Hepatocyte (in vitro differentiated cells): ENCODE results near the gene DSCAM. TPM values are rescaled to one million over a fixed set of nuclear protein-coding genes. Genes with fewer than 3 reads are reported as not detected.
A peak's percentile ranks its signal among the peaks of the same experiment; 100 is the strongest.

Experiments used
- DNase-seq: peaks from one replicate; pipeline ENCODE4 v3.0.0-alpha.2; 2016; ENCODE audit warnings: low spot score
- H2AFZ ChIP-seq: fragments of 200-600 bp; sonication (generic); 2 replicates; pipeline ENCODE4 v1.6.0; 2016; ENCODE audit warnings: antibody characterized with exemption, mild to moderate bottlenecking
- H3K27ac ChIP-seq: fragments of 200-600 bp; sonication (generic); 2 replicates; pipeline ENCODE4 v1.5.1; 2016; ENCODE audit warnings: mild to moderate bottlenecking
- H3K27me3 ChIP-seq: fragments of 200-600 bp; sonication (generic); 2 replicates; pipeline ENCODE4 v1.6.1; 2016
- H3K36me3 ChIP-seq: fragments of 200-600 bp; sonication (generic); replicated peaks from 2 replicates; pipeline ENCODE4 v1.5.1; 2016; ENCODE audit warnings: low read depth; ENCODE audit not compliant: insufficient read depth
- H3K4me1 ChIP-seq: fragments of 200-600 bp; sonication (generic); 2 replicates; pipeline ENCODE4 v1.5.1; 2016; ENCODE audit warnings: mild to moderate bottlenecking, moderate library complexity; ENCODE audit not compliant: insufficient read depth
- H3K4me2 ChIP-seq: fragments of 200-600 bp; sonication (generic); 2 replicates; pipeline ENCODE4 v1.6.0; 2016
- H3K4me3 ChIP-seq: fragments of 200-600 bp; sonication (generic); 2 replicates; pipeline ENCODE4 v1.5.1; 2016; ENCODE audit warnings: mild to moderate bottlenecking
- H3K79me2 ChIP-seq: fragments of 200-600 bp; sonication (generic); 2 replicates; pipeline ENCODE4 v1.6.0; 2017; ENCODE audit warnings: mild to moderate bottlenecking
- H3K9me2 ChIP-seq: fragments of 200-600 bp; sonication (generic); replicated peaks from 2 replicates; pipeline ENCODE4 v1.6.0; 2017; ENCODE audit warnings: mild to moderate bottlenecking; ENCODE audit not compliant: insufficient read depth
- H3K9me3 ChIP-seq: fragments of 200-600 bp; sonication (generic); 2 replicates; pipeline ENCODE4 v1.5.1; 2016; ENCODE audit warnings: low read depth, mild to moderate bottlenecking
- H4K20me1 ChIP-seq: fragments of 200-600 bp; sonication (generic); 2 replicates; pipeline ENCODE4 v1.6.0; 2016; ENCODE audit warnings: mild to moderate bottlenecking; ENCODE audit not compliant: insufficient read depth, poor library complexity, severe bottlenecking
- CTCF ChIP-seq: fragments of 200-600 bp; sonication (generic); IDR thresholded peaks from 2 replicates; pipeline ENCODE4 v1.5.1; 2016; ENCODE audit warnings: antibody characterized with exemption, mild to moderate bottlenecking; ENCODE audit not compliant: poor library complexity
- EZH2 ChIP-seq: fragments of 200-600 bp; sonication (generic); IDR thresholded peaks from 2 replicates; pipeline ENCODE4 v1.6.1; 2016; ENCODE audit warnings: antibody characterized with exemption, mild to moderate bottlenecking, borderline replicate concordance
- EZH2phosphoT487 ChIP-seq: fragments of 200-600 bp; sonication (generic); IDR thresholded peaks from one replicate; pipeline ENCODE4 v1.6.1; 2018; ENCODE audit warnings: antibody characterized with exemption, mild to moderate bottlenecking, low read depth, moderate library complexity; ENCODE audit not compliant: unreplicated experiment, severe bottlenecking
- WGBS: methylation state at CpG from one replicate; pipeline ENCODE4 v1.1.6; 2016; ENCODE audit warnings: low lambda C conversion rate; ENCODE audit errors: missing lambda C conversion rate; 5-methylcytosine and 5-hydroxymethylcytosine counted together
- polyA plus RNA-seq: library from polyadenylated mRNA; unstranded; fragments of >200 nt; fragmentation: Nextera tagmentation; extraction: Ambion mirVana; gene quantifications from 2 replicates; pipeline ENCODE4 v1.2.1, GENCODE V29; 2016
- total RNA-seq: library from RNA; depleted of rRNA; stranded (reverse); fragments of >200 nt; gene quantifications from 2 replicates; pipeline ENCODE4 v1.2.3, GENCODE V29; 2014

The DSCAM gene
- total and polyA plus RNA-seq, 2 experiments from 2014 or later, result 0.33 TPM; not detected in 1

GRCh38 chr21:40300300-40300699, 546.7 kb downstream of the DSCAM start:
- 82% methylated on average over 3 of the region's 3 CpGs for WGBS
- no peaks in the 10 kb centered on the region for H4K20me1 ChIP-seq
- H3K79me2 ChIP-seq, result no peaks in the 10 kb centered on the region
- H3K36me3 ChIP-seq, result no peaks in the 10 kb centered on the region
- H3K4me1 ChIP-seq, result no peaks in the 10 kb centered on the region
- H3K27ac ChIP-seq, result no peak overlapping the region
- no peak overlapping the region for H2AFZ ChIP-seq
- no peak overlapping the region for H3K4me2 ChIP-seq
- H3K27me3 ChIP-seq, result no peaks in the 10 kb centered on the region
- H3K9me3 ChIP-seq, result no peaks in the 10 kb centered on the region
- no peak for TF ChIP-seq EZH2phosphoT487
- no peak for TF ChIP-seq EZH2
- no peak for TF ChIP-seq CTCF
- H3K9me2 ChIP-seq, result no peaks in the 10 kb centered on the region
- peak; percentile 8 for DNase-seq
- H3K4me3 ChIP-seq, result no peak overlapping the region

- H2AFZ ChIP-seq, result no peak overlapping the region
- H3K9me2 ChIP-seq, result no peaks in the 10 kb centered on the region
- no peaks in the 10 kb centered on the region for H3K27me3 ChIP-seq
- H3K79me2 ChIP-seq, result no peaks in the 10 kb centered on the region
- no peak overlapping the region for H3K27ac ChIP-seq
- no peaks in the 10 kb centered on the region for H4K20me1 ChIP-seq
- TF ChIP-seq CTCF, result no peak
- no peak for TF ChIP-seq EZH2
- no peak for TF ChIP-seq EZH2phosphoT487
- H3K4me1 ChIP-seq, result no peaks in the 10 kb centered on the region
- H3K4me3 ChIP-seq, result no peak overlapping the region
- H3K9me3 ChIP-seq, result no peaks in the 10 kb centered on the region
- no peak for DNase-seq
- no peak overlapping the region for H3K4me2 ChIP-seq
- H3K36me3 ChIP-seq, result no peaks in the 10 kb centered on the region
These were observed 547.5 kb downstream of the DSCAM start for GRCh38 chr21:40299451-40299850.

- TF ChIP-seq CTCF (no peak), EZH2phosphoT487 (no peak), EZH2 (no peak)
- Histone ChIP-seq H3K4me2 (no peak overlapping the region), H3K4me1 (no peaks in the 10 kb centered on the region), H3K4me3 (no peak overlapping the region), H3K36me3 (no peaks in the 10 kb centered on the region), H3K9me2 (no peaks in the 10 kb centered on the region), H3K79me2 (no peaks in the 10 kb centered on the region), H2AFZ (no peak overlapping the region), H3K27ac (no peak overlapping the region), H3K9me3 (no peaks in the 10 kb centered on the region), H3K27me3 (no peaks in the 10 kb centered on the region), H4K20me1 (no peaks in the 10 kb centered on the region)
- no peak for DNase-seq
- 71% methylated on average over 2 of the region's 2 CpGs for WGBS
These were observed 552.6 kb downstream of the DSCAM start for GRCh38 chr21:40294345-40294744.

- TF ChIP-seq CTCF, result no peak
- TF ChIP-seq EZH2phosphoT487, result no peak
- TF ChIP-seq EZH2, result no peak
- 69% methylated on average over 7 of the region's 7 CpGs for WGBS
- Histone ChIP-seq H3K4me1 (no peaks in the 10 kb centered on the region), H3K27me3 (peaks cover 3% of the 10 kb centered on the region), H3K4me3 (no peak overlapping the region), H3K36me3 (no peaks in the 10 kb centered on the region), H3K79me2 (no peaks in the 10 kb centered on the region), H3K4me2 (no peak overlapping the region), H3K27ac (no peak overlapping the region), H3K9me2 (no peaks in the 10 kb centered on the region), H2AFZ (no peak overlapping the region), H4K20me1 (no peaks in the 10 kb centered on the region), H3K9me3 (no peaks in the 10 kb centered on the region)
- no peak for DNase-seq
These were observed 555.4 kb downstream of the DSCAM start for GRCh38 chr21:40291560-40291959.
